ENCODE data around the gene UTP4.

Gene UTP4

GRCh38 chr16:69106491-69107315 lies 25.7 kb upstream of the UTP4 start:
- no peak for TF ChIP-seq ZFX (IDR thresholded peaks at IDR 0.05)
- TF ChIP-seq, protein P1, sequence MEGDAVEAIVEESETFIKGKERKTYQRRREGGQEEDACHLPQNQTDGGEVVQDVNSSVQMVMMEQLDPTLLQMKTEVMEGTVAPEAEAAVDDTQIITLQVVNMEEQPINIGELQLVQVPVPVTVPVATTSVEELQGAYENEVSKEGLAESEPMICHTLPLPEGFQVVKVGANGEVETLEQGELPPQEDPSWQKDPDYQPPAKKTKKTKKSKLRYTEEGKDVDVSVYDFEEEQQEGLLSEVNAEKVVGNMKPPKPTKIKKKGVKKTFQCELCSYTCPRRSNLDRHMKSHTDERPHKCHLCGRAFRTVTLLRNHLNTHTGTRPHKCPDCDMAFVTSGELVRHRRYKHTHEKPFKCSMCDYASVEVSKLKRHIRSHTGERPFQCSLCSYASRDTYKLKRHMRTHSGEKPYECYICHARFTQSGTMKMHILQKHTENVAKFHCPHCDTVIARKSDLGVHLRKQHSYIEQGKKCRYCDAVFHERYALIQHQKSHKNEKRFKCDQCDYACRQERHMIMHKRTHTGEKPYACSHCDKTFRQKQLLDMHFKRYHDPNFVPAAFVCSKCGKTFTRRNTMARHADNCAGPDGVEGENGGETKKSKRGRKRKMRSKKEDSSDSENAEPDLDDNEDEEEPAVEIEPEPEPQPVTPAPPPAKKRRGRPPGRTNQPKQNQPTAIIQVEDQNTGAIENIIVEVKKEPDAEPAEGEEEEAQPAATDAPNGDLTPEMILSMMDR (conservative IDR thresholded peaks at IDR 0.05): no peak
- peak overlapping the region; percentile 59 for H3K27ac ChIP-seq

GRCh38 chr16:69107316-69107962 lies 25.0 kb upstream of the UTP4 start:
- no peak overlapping the region for H3K27ac ChIP-seq
- TF ChIP-seq, protein P1 (conservative IDR thresholded peaks at IDR 0.05): no peak
- no peak for TF ChIP-seq ZFX (IDR thresholded peaks at IDR 0.05)

DNA sequence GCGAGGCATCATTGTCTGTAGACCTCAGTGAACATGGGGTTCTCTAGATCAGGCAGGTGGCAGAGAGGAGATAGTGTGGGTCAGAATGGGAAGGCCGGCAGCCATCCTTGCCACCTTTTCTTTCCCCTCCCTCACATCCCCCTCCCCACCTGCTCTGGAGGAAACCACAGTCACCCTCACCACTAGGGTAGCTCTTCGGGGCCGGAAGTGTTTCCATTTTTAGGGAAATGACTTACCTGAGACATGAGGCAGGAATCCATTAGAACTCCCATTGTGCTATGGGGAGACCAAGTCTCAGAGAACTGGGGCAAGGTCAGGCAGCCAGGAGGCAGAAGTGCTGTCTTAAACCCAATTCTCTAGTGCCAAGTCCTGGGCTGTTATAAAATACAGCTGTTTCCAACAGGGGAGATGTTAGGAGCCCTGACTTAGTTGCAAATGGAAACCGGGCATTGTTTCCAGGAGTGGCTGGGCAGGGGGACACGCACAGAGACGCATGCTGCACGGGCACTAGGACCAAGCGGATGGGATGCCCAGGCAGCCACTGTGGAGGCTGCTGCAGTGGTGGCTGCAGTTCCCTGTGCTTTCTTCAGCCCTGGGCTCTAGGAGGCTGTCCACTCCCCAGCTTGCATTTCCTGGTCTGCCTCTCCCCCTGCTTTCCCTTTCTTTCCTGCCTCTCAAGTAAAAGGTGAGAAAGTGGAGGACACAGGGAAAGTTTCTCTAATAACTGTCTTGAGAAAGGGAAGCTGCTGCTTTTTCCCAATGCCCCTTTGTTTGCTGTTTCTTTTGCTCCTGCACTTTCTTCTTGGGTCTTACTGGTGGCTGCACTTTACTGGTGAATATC lies 24.2 kb upstream of the UTP4 start:
- H3K27ac ChIP-seq: no peak overlapping the region
- TF ChIP-seq, protein P1 (conservative IDR thresholded peaks at IDR 0.05): no peak
- no peak for TF ChIP-seq ZFX (IDR thresholded peaks at IDR 0.05)

DNA sequence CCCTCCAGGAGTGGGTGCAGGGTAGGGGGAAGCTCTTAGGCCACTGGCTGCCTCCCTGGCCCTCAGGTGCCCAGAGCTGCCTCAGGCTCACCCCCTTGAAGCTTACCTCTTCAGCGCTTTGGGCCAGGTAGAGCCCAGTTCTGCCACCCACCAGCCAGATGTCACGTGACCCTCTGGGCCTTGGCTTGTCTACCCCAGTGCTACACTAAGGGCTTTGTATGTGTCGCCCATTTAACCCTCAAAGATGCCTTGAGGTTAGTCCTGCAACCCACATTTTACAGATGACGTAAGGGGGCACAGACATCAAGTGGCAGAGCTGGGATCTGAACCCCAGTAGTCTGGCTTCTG lies 23.6 kb upstream of the UTP4 start:
- H3K27ac ChIP-seq: no peak overlapping the region
- TF ChIP-seq, protein P1 (conservative IDR thresholded peaks at IDR 0.05): no peak
- TF ChIP-seq ZFX (IDR thresholded peaks at IDR 0.05): no peak

- TF ChIP-seq ZFX (IDR thresholded peaks at IDR 0.05): no peak
- TF ChIP-seq, protein P1 (conservative IDR thresholded peaks at IDR 0.05): no peak
- H3K27ac ChIP-seq: no peak overlapping the region
Measured at GRCh38 chr16:69109486-69110270, 22.8 kb upstream of the UTP4 start.

GRCh38 chr16:69110406-69110805 lies 22.0 kb upstream of the UTP4 start:
- H3K27ac ChIP-seq: no peak overlapping the region
- TF ChIP-seq, protein P1 (conservative IDR thresholded peaks at IDR 0.05): no peak
- no peak for TF ChIP-seq ZFX (IDR thresholded peaks at IDR 0.05)

Measured in C4-2B (cell line).